GM23338 (cell line): ENCODE data around the gene FANCG. TPM values are rescaled to one million over a fixed set of nuclear protein-coding genes. Genes with fewer than 3 reads are reported as not detected.

Experiments used
- ATAC-seq: fragments of 200-7000 bp; cut with Tn5 transposase; 3 replicates; pipeline ENCODE4 v1.9.1; 2020
- DNase-seq: peaks from one replicate; pipeline ENCODE4 v3.0.0-alpha.2; 2015; ENCODE audit warnings: low spot score
- H2AFZ ChIP-seq: fragments of 200-600 bp; sonication (generic); 2 replicates; pipeline ENCODE4 v1.8.0; 2016; ENCODE audit warnings: antibody characterized with exemption, mild to moderate bottlenecking, moderate library complexity
- H3F3A ChIP-seq: fragments of 200-600 bp; sonication (generic); replicated peaks from 2 replicates; pipeline ENCODE4 v1.8.0; 2017; ENCODE audit warnings: antibody characterized with exemption, mixed run types, low read depth
- H3K27ac ChIP-seq: fragments of 200-600 bp; sonication (generic); 2 replicates; pipeline ENCODE4 v1.6.1; 2016; ENCODE audit warnings: low read depth
- H3K27me3 ChIP-seq: fragments of 200-600 bp; sonication (generic); 2 replicates; pipeline ENCODE4 v1.8.0; 2016; ENCODE audit warnings: mild to moderate bottlenecking, mixed run types, moderate library complexity; ENCODE audit not compliant: insufficient read depth
- H3K36me3 ChIP-seq: fragments of 200-600 bp; sonication (generic); 2 replicates; pipeline ENCODE4 v1.8.0; 2016; ENCODE audit warnings: mild to moderate bottlenecking; ENCODE audit not compliant: insufficient read depth
- H3K4me1 ChIP-seq: fragments of 200-600 bp; sonication (generic); 2 replicates; pipeline ENCODE4 v1.8.0; 2016; ENCODE audit warnings: mild to moderate bottlenecking, moderate library complexity; ENCODE audit not compliant: insufficient read depth
- H3K4me2 ChIP-seq: fragments of 200-600 bp; sonication (generic); 2 replicates; pipeline ENCODE4 v1.7.1; 2017; ENCODE audit warnings: mixed run types
- H3K4me3 ChIP-seq: fragments of 200-600 bp; sonication (generic); 2 replicates; pipeline ENCODE4 v1.6.1; 2016; ENCODE audit warnings: mixed run types
- H3K79me2 ChIP-seq: fragments of 200-600 bp; sonication (generic); replicated peaks from 2 replicates; pipeline ENCODE4 v1.8.0; 2017; ENCODE audit warnings: mild to moderate bottlenecking; ENCODE audit not compliant: insufficient read depth
- H3K9me2 ChIP-seq: fragments of 200-600 bp; sonication (generic); 2 replicates; pipeline ENCODE4 v1.8.0; 2017; ENCODE audit not compliant: insufficient read depth
- H4K20me1 ChIP-seq: fragments of 200-600 bp; sonication (generic); replicated peaks from 2 replicates; pipeline ENCODE4 v1.8.0; 2017; ENCODE audit warnings: mild to moderate bottlenecking; ENCODE audit not compliant: insufficient read depth
- H3K27ac Mint-ChIP-seq: 2 replicates; pipeline ENCODE4 v1.8.0; 2020; ENCODE audit warnings: inconsistent platforms, mild to moderate bottlenecking, moderate library complexity, mixed read lengths
- H3K27me3 Mint-ChIP-seq: 3 replicates; pipeline ENCODE4 v1.8.0; 2022; ENCODE audit warnings: low read depth, mild to moderate bottlenecking, moderate library complexity, mixed read lengths, inconsistent platforms; ENCODE audit not compliant: insufficient read depth, poor library complexity
- H3K36me3 Mint-ChIP-seq: 3 replicates; pipeline ENCODE4 v1.8.0; 2021; ENCODE audit warnings: low read depth, mild to moderate bottlenecking, inconsistent platforms, moderate library complexity, mixed read lengths
- H3K4me1 Mint-ChIP-seq: 3 replicates; pipeline ENCODE4 v1.8.0; 2020; ENCODE audit warnings: mild to moderate bottlenecking, inconsistent platforms, mixed read lengths
- H3K4me3 Mint-ChIP-seq: 3 replicates; pipeline ENCODE4 v1.8.0; 2021; ENCODE audit warnings: moderate library complexity, mild to moderate bottlenecking, inconsistent platforms, mixed read lengths
- H3K9me3 Mint-ChIP-seq: 3 replicates; pipeline ENCODE4 v1.8.0; 2020; ENCODE audit warnings: moderate library complexity, mild to moderate bottlenecking, inconsistent platforms, mixed read lengths
- CREB1 ChIP-seq: fragments of 250-450 bp; sonication (Bioruptor Pico); IDR thresholded peaks from 2 replicates; pipeline ENCODE4 v1.5.0; 2020; ENCODE audit warnings: low read depth, mild to moderate bottlenecking, moderate library complexity
- EZH2 ChIP-seq: fragments of 200-600 bp; sonication (generic); IDR thresholded peaks from one replicate; pipeline ENCODE4 v1.8.0; 2017; ENCODE audit warnings: antibody characterized with exemption, mild to moderate bottlenecking, low read depth; ENCODE audit not compliant: unreplicated experiment
- POLR2AphosphoS5 ChIP-seq: IDR thresholded peaks from 2 replicates; pipeline ENCODE4 v1.6.1; 2016; ENCODE audit warnings: antibody characterized with exemption, low read depth
- long read RNA-seq: library from polyadenylated mRNA; unstranded; transcript quantifications from one replicate; pipeline ENCODE4 v2.0.0, GENCODE V29; 2020; ENCODE audit not compliant: unreplicated experiment
- polyA plus RNA-seq: library from polyadenylated mRNA; unstranded; fragments of >200 nt; fragmentation: Nextera tagmentation; extraction: Ambion mirVana; gene quantifications from 2 replicates; pipeline ENCODE4 v1.2.1, GENCODE V29; 2016
- total RNA-seq: library from RNA; depleted of rRNA; stranded (reverse); fragments of >200 nt; shearing (Covaris generic); gene quantifications from 2 replicates; pipeline ENCODE4 v1.2.3, GENCODE V29; 2014; rRNA removed
- TF ChIP-seq, protein P1 (sequence below): IDR thresholded peaks from 2 replicates; pipeline ENCODE4 v1.6.1; 2016; ENCODE audit warnings: antibody characterized with exemption
- TF ChIP-seq, protein P2 (sequence below), 2 experiments: fragments of 200-600 bp in 1 of 2; sonication (generic) in 1 of 2; conservative IDR thresholded peaks; 2 replicates each; pipeline versions ENCODE4 v1.5.1 to v1.6.1; 2016 to 2017; ENCODE audit warnings: antibody characterized with exemption in 2 of 2, low read depth in 2 of 2, mild to moderate bottlenecking in 2 of 2, moderate library complexity in 1 of 2
- TF ChIP-seq, protein P3 (sequence below): IDR thresholded peaks from one replicate; pipeline ENCODE4 v1.6.1; 2018; ENCODE audit warnings: antibody characterized with exemption; ENCODE audit not compliant: unreplicated experiment

Gene FANCG
- 47.0 and 56.2 TPM in 2 replicates for total RNA-seq
- polyA plus RNA-seq = 53.1 and 53.8 TPM in 2 replicates
- long read RNA-seq, transcript FANCG-201 (14 exons, 2,631 nt) = major isoform, 15 of 31 reads
- long read RNA-seq, partial matches to known transcripts = 3 of 31 reads
- long read RNA-seq, other reads (novel, unspliced or antisense) = 13 of 31 reads

DNA sequence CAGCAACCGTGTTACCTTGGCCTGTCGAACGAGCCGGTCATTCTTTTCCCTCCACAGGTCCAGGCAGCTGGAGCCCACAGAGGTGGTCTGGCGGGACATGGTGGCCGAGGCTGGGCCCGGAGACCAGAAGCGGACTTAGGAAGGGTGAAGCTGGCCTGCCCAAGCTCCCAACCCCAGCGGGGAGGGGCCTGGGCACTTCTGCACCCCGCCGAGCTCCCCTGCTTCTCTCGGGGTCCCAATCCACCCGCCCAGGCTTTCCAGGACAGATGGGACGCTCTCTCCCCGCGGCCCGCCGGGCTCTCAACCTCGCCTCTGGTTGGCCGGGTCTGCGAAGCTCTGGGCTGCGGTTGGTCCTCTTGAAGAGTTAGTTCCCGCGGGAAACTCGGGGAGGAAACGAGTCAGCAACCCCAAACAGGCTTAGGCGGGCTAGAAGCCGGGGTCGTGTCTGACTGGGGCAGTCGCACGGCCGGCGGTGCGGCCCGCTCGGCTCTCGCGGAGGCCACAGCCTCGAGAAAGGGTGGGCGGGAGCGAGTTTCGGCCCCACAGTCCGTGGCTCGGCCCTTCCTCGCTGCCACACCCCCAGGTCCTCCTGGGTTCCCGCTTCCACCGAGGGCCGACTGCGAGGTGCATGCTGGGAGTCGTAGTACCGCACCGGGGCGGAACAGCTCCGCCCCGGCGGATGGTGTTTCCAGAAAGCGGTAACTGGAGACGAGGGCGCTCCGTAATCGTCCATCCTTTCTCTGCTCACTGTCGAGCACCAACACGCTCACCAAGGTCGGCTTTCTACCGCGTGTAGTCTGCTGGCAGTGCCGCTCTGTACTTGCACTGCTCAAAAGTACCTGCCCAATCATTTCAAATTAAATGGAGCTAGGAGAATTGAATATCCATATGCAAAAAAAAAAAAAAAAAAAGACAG is at the start of gene FANCG:
TSS of gene FANCG (minus strand) at position 517 of the 916 bp plus-strand sequence. CDS start at position 99, 418 bp downstream.
- H3K27me3 Mint-ChIP-seq = peaks cover 8% of the 10 kb centered on the region
- Histone ChIP-seq H3K27me3 (no peaks in the 10 kb centered on the region), H4K20me1 (no peaks in the 10 kb centered on the region; the same call in 1 of the 2 replicates), H3K36me3 (0 out of 2 replicates have a peak, but pooled peaks cover 3% of the 10 kb centered on the region), H3K4me1 (peaks cover 7% of the 10 kb centered on the region), H3K9me2 (no peaks in the 10 kb centered on the region), H3K27ac (peak within 1 kb of the TSS; percentile 85), H2AFZ (peak within 1 kb of the TSS; percentile 61; the same call in 1 of the 2 replicates), H3K79me2 (peaks cover 24% of the 10 kb centered on the region), H3K4me2 (peak within 1 kb of the TSS; percentile 74), H3F3A (no peaks in the 10 kb centered on the region), H3K4me3 (peak within 1 kb of the TSS; percentile 91)
- TF ChIP-seq EZH2 (no peak), POLR2AphosphoS5 (peak; percentile 87), CREB1 (CRISPR knock-in tag) (peak; percentile 28; the same call in 1 of the 2 replicates)
- TF ChIP-seq, protein P1, sequence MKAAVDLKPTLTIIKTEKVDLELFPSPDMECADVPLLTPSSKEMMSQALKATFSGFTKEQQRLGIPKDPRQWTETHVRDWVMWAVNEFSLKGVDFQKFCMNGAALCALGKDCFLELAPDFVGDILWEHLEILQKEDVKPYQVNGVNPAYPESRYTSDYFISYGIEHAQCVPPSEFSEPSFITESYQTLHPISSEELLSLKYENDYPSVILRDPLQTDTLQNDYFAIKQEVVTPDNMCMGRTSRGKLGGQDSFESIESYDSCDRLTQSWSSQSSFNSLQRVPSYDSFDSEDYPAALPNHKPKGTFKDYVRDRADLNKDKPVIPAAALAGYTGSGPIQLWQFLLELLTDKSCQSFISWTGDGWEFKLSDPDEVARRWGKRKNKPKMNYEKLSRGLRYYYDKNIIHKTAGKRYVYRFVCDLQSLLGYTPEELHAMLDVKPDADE = peak; percentile 68
- TF ChIP-seq, protein P2, sequence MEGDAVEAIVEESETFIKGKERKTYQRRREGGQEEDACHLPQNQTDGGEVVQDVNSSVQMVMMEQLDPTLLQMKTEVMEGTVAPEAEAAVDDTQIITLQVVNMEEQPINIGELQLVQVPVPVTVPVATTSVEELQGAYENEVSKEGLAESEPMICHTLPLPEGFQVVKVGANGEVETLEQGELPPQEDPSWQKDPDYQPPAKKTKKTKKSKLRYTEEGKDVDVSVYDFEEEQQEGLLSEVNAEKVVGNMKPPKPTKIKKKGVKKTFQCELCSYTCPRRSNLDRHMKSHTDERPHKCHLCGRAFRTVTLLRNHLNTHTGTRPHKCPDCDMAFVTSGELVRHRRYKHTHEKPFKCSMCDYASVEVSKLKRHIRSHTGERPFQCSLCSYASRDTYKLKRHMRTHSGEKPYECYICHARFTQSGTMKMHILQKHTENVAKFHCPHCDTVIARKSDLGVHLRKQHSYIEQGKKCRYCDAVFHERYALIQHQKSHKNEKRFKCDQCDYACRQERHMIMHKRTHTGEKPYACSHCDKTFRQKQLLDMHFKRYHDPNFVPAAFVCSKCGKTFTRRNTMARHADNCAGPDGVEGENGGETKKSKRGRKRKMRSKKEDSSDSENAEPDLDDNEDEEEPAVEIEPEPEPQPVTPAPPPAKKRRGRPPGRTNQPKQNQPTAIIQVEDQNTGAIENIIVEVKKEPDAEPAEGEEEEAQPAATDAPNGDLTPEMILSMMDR (conservative IDR thresholded peaks at IDR 0.05; ENCODE audit: low read depth in 2 of 2) = no peak
- TF ChIP-seq, protein P3, sequence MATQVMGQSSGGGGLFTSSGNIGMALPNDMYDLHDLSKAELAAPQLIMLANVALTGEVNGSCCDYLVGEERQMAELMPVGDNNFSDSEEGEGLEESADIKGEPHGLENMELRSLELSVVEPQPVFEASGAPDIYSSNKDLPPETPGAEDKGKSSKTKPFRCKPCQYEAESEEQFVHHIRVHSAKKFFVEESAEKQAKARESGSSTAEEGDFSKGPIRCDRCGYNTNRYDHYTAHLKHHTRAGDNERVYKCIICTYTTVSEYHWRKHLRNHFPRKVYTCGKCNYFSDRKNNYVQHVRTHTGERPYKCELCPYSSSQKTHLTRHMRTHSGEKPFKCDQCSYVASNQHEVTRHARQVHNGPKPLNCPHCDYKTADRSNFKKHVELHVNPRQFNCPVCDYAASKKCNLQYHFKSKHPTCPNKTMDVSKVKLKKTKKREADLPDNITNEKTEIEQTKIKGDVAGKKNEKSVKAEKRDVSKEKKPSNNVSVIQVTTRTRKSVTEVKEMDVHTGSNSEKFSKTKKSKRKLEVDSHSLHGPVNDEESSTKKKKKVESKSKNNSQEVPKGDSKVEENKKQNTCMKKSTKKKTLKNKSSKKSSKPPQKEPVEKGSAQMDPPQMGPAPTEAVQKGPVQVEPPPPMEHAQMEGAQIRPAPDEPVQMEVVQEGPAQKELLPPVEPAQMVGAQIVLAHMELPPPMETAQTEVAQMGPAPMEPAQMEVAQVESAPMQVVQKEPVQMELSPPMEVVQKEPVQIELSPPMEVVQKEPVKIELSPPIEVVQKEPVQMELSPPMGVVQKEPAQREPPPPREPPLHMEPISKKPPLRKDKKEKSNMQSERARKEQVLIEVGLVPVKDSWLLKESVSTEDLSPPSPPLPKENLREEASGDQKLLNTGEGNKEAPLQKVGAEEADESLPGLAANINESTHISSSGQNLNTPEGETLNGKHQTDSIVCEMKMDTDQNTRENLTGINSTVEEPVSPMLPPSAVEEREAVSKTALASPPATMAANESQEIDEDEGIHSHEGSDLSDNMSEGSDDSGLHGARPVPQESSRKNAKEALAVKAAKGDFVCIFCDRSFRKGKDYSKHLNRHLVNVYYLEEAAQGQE = no peak
- ATAC-seq (peak; percentile 94), DNase-seq (peak; percentile 98)
- H3K27ac Mint-ChIP-seq = peak within 1 kb of the TSS; percentile 97
- H3K4me1 Mint-ChIP-seq = peaks cover 16% of the 10 kb centered on the region
- peak within 1 kb of the TSS; percentile 93 for H3K4me3 Mint-ChIP-seq
- H3K36me3 Mint-ChIP-seq = peaks cover 35% of the 10 kb centered on the region
- no peaks in the 10 kb centered on the region for H3K9me3 Mint-ChIP-seq
